ENCODE results near the gene TEPSIN. TPM values are rescaled to one million over a fixed set of nuclear protein-coding genes. Genes with fewer than 3 reads are reported as not detected.
A peak's percentile ranks its signal among the peaks of the same experiment; 100 is the strongest.

TEPSIN gene
- total RNA-seq, 1 donor from 2014 or later: 35.4 TPM

DNA sequence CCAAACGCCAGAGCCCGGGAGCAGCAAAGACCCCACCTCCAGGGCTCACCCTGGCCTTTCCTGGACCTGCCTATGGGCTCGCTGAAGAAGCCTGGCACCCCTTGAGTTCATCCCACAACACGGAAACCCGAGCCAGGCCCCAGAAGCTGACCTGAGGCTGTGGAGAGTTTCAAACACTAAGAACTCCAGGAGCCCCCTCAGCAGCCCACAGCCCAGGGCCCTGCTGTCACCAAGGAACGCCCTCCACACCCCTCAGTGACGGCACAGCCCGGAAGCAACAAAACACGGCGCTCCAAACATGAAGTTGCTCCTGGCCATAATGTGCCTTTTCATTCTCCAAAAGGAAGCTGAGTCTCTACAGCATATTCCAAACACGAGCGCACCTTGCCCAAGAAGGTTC is 47.0 kb upstream of the TEPSIN start:
- H3K36me3 ChIP-seq: peaks cover 0 to 31% of the 10 kb centered on the region in 2 donors

DNA sequence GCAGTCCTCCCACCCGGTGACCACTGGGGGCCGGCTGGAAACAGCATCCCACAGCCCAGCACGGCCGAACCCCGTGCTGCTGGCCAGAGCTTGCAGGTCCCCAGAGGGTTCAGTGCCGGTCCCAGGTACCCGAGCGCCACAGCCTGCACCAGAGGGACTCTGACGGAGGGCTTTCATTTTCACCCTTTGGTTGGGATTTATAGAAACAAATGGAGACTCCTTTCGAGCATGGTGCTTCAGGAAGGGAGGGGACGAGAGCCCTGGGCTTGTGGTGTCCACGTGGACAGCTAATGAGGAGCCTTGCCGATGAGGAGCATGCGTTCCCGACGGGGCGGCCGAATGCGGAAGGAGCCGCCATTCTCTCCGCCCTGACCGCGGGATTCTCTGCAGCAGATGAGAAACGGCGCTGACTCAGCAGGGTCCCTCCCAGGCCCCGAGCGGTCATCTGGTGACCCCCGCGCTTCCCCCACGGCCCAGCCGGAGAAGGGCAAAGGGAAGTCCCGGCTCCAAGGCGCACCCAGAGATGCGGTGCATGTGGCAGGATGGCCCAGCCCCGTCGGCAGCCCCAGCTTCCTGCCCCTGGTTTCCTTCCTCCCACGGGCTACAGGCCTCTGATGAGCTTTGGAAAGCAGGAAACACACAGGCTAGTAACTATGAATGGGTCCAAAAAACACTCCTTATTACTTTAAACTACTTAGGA is 46.5 kb upstream of the TEPSIN start:
- peaks cover 0 to 36% of the 10 kb centered on the region in 2 donors for H3K36me3 ChIP-seq
- no peaks in the 10 kb centered on the region for H3K9me3 ChIP-seq
- peak overlapping the region; percentile 59 for H3K27ac ChIP-seq
- peak overlapping the region; percentile 23 to 36 for H3K4me3 ChIP-seq
- no peaks in the 10 kb centered on the region for H3K27me3 ChIP-seq
- peaks cover 28% of the 10 kb centered on the region for H3K4me1 ChIP-seq
- peak; percentile 20 to 64 for TF ChIP-seq POLR2AphosphoS5 (IDR thresholded peaks at IDR 0.05; ENCODE audit: insufficient read depth in 1 of 2, low read depth in 1 of 2)
- TF ChIP-seq, protein P1, sequence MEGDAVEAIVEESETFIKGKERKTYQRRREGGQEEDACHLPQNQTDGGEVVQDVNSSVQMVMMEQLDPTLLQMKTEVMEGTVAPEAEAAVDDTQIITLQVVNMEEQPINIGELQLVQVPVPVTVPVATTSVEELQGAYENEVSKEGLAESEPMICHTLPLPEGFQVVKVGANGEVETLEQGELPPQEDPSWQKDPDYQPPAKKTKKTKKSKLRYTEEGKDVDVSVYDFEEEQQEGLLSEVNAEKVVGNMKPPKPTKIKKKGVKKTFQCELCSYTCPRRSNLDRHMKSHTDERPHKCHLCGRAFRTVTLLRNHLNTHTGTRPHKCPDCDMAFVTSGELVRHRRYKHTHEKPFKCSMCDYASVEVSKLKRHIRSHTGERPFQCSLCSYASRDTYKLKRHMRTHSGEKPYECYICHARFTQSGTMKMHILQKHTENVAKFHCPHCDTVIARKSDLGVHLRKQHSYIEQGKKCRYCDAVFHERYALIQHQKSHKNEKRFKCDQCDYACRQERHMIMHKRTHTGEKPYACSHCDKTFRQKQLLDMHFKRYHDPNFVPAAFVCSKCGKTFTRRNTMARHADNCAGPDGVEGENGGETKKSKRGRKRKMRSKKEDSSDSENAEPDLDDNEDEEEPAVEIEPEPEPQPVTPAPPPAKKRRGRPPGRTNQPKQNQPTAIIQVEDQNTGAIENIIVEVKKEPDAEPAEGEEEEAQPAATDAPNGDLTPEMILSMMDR (IDR thresholded peaks at IDR 0.05): no peak
- DNase-seq (ENCODE audit: extremely low spot score in 2 of 2): no peak
- intact Hi-C loops (cut with DNase I): no loop called here

More for the DNA sequence above, 47.0 kb upstream of the TEPSIN start:
- Histone ChIP-seq H3K9me3 (no peaks in the 10 kb centered on the region), H3K27ac (peak overlapping the region; percentile 59), H3K27me3 (no peaks in the 10 kb centered on the region), H3K4me1 (peaks cover 28% of the 10 kb centered on the region), H3K4me3 (peak overlapping the region; percentile 23 to 36)
- intact Hi-C loops (cut with DNase I): no loop called here
- TF ChIP-seq, protein P1 (IDR thresholded peaks at IDR 0.05): no peak
- TF ChIP-seq POLR2AphosphoS5 (IDR thresholded peaks at IDR 0.05; ENCODE audit: insufficient read depth in 1 of 2, low read depth in 1 of 2) (no peak), POLR2A (IDR thresholded peaks at IDR 0.05) (no peak)
- DNase-seq (ENCODE audit: extremely low spot score in 2 of 2): no peak

DNA sequence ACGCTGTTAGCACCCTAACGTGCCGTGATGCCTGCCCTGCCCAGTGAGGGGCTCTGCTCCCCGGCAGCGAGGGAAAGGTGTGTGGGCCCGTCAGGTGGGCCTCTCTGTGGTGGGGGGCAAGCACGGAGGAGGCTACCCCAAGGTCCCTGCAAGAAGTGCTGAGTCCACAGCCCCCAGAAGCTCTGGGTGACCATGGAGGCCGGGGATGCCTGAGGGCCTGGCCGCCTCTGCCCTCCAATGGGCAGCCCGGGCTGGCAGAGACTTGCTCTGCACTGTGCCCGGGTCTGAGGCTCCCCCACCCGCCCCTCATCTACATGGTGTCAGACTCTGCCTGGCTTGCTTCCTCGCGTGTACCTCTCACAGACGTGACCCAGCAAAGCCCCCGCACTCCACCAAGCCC is 44.0 kb upstream of the TEPSIN start:
- no peak overlapping the region for H3K4me3 ChIP-seq
- TF ChIP-seq POLR2AphosphoS5 (IDR thresholded peaks at IDR 0.05; ENCODE audit: insufficient read depth in 1 of 2, low read depth in 1 of 2) (no peak), POLR2A (IDR thresholded peaks at IDR 0.05) (no peak)
- TF ChIP-seq, protein P1 (IDR thresholded peaks at IDR 0.05): no peak
- intact Hi-C loops (cut with DNase I): no loop called here
- no peak for DNase-seq (ENCODE audit: extremely low spot score in 2 of 2)
- H3K4me1 ChIP-seq: peaks cover 31% of the 10 kb centered on the region
- no peaks in the 10 kb centered on the region for H3K9me3 ChIP-seq
- H3K36me3 ChIP-seq: peaks cover 0 to 41% of the 10 kb centered on the region in 2 donors
- no peak overlapping the region for H3K27ac ChIP-seq
- no peaks in the 10 kb centered on the region for H3K27me3 ChIP-seq

DNA sequence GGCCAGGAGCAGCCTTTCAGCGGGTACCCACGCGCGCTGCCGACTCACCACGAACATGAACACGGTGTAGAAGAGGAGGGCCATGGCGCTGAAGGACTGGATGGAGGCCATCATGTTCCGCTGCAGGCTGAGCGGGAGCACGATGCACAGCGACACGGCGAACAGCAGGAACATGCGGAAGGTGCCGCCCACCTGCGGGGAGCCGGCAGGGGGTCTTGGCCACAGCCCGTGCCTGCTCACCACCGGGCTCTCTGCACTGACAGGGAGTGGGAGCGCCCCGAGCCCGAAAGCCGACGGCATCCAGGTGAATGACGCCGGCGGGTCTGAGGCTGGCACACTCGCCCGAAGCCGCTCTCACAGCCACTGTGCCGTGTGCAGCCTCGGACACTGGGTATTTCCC is 43.3 kb upstream of the TEPSIN start:
- no peaks in the 10 kb centered on the region for H3K9me3 ChIP-seq
- H3K27me3 ChIP-seq: no peaks in the 10 kb centered on the region
- intact Hi-C loops (cut with DNase I): no loop called here
- TF ChIP-seq POLR2AphosphoS5 (IDR thresholded peaks at IDR 0.05; ENCODE audit: insufficient read depth in 1 of 2, low read depth in 1 of 2) (no peak), POLR2A (IDR thresholded peaks at IDR 0.05) (no peak)
- TF ChIP-seq, protein P1 (IDR thresholded peaks at IDR 0.05): no peak
- H3K27ac ChIP-seq: no peak overlapping the region
- no peak overlapping the region for H3K4me3 ChIP-seq
- peaks cover 33% of the 10 kb centered on the region for H3K4me1 ChIP-seq
- DNase-seq (ENCODE audit: extremely low spot score in 2 of 2): no peak
- H3K36me3 ChIP-seq: peaks cover 0 to 40% of the 10 kb centered on the region in 2 donors

DNA sequence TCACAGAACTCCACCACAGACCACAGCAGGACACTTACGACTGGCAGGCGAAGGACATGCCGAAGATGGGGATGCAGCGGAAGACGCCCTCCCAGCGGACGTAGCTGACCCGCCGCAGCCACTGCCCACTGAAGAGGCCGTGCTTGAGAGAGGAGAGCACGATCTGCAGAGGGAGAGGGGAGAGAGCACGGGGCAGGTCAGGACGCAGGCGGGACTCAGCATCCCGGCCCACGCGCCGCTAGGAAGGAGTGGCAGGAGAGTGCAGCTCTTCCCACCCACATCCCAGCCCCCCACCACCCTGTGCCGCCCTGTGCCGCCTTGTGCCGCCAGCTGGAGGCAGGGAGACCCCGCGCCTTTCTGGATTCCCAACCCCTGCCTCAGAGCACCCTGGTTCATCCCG is 41.7 kb upstream of the TEPSIN start:
- H3K27me3 ChIP-seq: no peaks in the 10 kb centered on the region
- H3K9me3 ChIP-seq: no peaks in the 10 kb centered on the region
- peaks cover 25% of the 10 kb centered on the region for H3K4me1 ChIP-seq
- no peak overlapping the region for H3K4me3 ChIP-seq
- peaks cover 0 to 48% of the 10 kb centered on the region in 2 donors for H3K36me3 ChIP-seq
- intact Hi-C loops (cut with DNase I): no loop called here
- no peak for DNase-seq (ENCODE audit: extremely low spot score in 2 of 2)
- TF ChIP-seq, protein P1 (IDR thresholded peaks at IDR 0.05): no peak
- TF ChIP-seq POLR2A (IDR thresholded peaks at IDR 0.05): no peak
- no peak for TF ChIP-seq POLR2AphosphoS5 (IDR thresholded peaks at IDR 0.05; ENCODE audit: insufficient read depth in 1 of 2, low read depth in 1 of 2)
- no peak overlapping the region for H3K27ac ChIP-seq
